AG04449 (cell line): ENCODE data around the gene PRLR.

Experiments used
- CTCF ChIA-PET: fragments of 350-600 bp; formaldehyde crosslinking; extraction: SDS; loops from one replicate; lab custom pipeline; 2021; ENCODE audit warnings: antibody characterized with exemption; lab: Yijun Ruan, JAX
- POLR2A ChIA-PET: fragments of 400-600, 350-600 bp; formaldehyde crosslinking; extraction: SDS; loops from one replicate; lab custom pipeline; 2020; ENCODE audit warnings: antibody characterized with exemption, inconsistent platforms; lab: Yijun Ruan, JAX
- DNase-seq: peaks from one replicate; pipeline ENCODE4 v3.0.0-alpha.2; 2010; ENCODE audit warnings: low read depth, low spot score
- H3K4me3 ChIP-seq: 2 replicates; pipeline ENCODE4 v1.5.1; 2011; ENCODE audit warnings: low read depth, mild to moderate bottlenecking, control low read depth, low read length
- TF ChIP-seq, protein P1 (sequence below): IDR thresholded peaks from one replicate; pipeline ENCODE4 v1.5.1; 2011; ENCODE audit warnings: mild to moderate bottlenecking, moderate library complexity, low read length, control low read depth, inconsistent platforms; ENCODE audit not compliant: insufficient read depth; ENCODE audit errors: missing control alignments

PRLR gene

DNA sequence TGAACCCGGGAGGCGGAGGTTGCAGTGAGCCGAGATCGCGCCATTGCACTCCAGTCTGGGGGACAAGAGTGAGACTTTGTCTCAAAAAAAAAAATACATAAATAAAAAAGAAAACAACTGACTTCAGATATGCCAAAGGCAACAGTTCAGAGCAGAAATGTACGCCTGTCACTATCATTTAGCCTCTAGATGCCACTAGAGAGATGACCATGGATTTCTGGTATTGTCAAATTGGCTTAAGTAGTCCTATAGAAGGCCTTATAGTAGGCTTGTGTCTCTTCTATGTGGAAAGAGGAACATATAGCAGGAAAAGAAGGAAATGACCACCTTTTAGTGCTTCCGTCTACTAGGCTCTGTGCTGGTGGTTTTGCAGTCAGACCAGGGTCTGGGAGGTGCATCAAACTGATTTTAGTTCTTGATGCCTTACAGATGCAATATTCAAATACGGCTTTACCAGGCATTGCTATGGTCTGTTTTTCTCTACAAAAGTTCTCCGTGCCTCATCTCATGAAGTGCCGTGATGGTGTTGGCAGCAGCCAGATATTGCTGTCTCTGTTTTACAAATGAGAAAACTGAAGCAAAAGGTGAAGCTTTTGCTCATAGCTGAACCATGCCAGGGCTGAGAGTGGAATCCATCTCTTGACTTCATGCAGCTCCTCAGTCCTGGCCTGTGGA is 199.7 kb downstream of the PRLR start:
- ChIA-PET POLR2A (no interaction called here), CTCF (interaction anchor here (1.0 to 1.4 kb wide), 2 partner anchors 15 to 54 kb away, joined by 3 to 5 read pairs; no protein-coding TSS in a partner anchor)
- TF ChIP-seq, protein P1, sequence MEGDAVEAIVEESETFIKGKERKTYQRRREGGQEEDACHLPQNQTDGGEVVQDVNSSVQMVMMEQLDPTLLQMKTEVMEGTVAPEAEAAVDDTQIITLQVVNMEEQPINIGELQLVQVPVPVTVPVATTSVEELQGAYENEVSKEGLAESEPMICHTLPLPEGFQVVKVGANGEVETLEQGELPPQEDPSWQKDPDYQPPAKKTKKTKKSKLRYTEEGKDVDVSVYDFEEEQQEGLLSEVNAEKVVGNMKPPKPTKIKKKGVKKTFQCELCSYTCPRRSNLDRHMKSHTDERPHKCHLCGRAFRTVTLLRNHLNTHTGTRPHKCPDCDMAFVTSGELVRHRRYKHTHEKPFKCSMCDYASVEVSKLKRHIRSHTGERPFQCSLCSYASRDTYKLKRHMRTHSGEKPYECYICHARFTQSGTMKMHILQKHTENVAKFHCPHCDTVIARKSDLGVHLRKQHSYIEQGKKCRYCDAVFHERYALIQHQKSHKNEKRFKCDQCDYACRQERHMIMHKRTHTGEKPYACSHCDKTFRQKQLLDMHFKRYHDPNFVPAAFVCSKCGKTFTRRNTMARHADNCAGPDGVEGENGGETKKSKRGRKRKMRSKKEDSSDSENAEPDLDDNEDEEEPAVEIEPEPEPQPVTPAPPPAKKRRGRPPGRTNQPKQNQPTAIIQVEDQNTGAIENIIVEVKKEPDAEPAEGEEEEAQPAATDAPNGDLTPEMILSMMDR = no peak
- DNase-seq = no peak
- H3K4me3 ChIP-seq = no peak overlapping the region

- CTCF ChIA-PET = interaction anchor here (1.2 to 2.4 kb wide), 2 partner anchors 12 to 26 kb away, joined by 4 to 10 read pairs; no protein-coding TSS in a partner anchor
- no peak for DNase-seq
- POLR2A ChIA-PET = no interaction called here
- TF ChIP-seq, protein P1 = no peak
- H3K4me3 ChIP-seq = no peak overlapping the region
These were observed 201.0 kb downstream of the PRLR start for GRCh38 chr5:35029333-35029732.

DNA sequence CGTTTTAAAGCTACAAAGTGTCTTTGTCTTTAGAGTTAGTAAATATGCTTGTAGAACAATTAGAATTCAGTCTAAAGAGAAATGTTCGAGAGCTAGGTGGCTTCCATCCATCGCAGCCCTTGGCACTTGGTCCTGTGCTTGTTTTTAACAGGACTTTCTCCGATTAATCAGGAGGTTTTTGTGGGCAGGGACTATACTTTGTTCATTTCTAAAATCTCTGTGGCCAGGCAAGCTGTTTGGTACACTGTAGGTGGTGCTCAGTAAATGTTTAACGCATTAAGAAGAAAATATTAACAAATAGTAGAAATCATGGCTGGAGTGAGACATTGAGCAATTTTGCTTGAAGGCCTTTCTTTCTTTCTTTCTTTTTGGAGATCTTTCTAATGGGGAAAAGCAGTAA is 203.3 kb downstream of the PRLR start:
- DNase-seq = no peak
- TF ChIP-seq, protein P1 = no peak
- ChIA-PET CTCF (interaction anchor here (1.0 to 2.0 kb wide), 2 partner anchors 20 to 24 kb away, joined by 3 to 6 read pairs; partner anchors contain the start of gene AGXT2), POLR2A (no interaction called here)
- no peak overlapping the region for H3K4me3 ChIP-seq

DNA sequence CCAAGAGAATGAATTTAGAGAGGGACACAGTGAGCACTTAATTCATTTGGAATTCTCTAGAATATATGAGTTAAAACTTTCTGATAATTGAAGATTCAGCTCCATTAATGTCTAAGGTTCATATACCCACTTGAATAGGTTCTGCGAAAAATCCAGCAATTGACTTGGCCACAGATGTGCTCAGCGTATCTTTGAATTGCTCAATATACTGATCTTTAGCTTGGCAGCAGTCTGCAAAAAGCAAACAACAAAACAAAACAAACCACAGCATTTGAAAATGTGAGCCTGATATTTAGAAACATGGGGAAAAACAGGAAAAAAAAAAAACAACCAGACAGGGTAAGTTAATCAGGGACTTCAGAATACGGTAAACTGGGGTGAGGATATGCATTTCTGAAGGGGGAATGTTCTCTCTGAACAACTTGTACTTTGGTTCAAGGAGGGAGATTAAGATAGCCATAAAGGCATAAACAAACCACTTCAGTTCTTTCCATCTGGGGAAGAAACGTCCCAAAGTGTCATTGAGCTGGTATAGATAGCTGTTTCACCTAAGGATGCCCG is 203.9 kb downstream of the PRLR start:
- TF ChIP-seq, protein P1 = no peak
- H3K4me3 ChIP-seq = no peak overlapping the region
- no peak for DNase-seq
- ChIA-PET CTCF (interaction anchor here (2.0 kb wide), 1 partner anchor 23 kb away, joined by 6 read pairs; no protein-coding TSS in a partner anchor), POLR2A (no interaction called here)

DNA sequence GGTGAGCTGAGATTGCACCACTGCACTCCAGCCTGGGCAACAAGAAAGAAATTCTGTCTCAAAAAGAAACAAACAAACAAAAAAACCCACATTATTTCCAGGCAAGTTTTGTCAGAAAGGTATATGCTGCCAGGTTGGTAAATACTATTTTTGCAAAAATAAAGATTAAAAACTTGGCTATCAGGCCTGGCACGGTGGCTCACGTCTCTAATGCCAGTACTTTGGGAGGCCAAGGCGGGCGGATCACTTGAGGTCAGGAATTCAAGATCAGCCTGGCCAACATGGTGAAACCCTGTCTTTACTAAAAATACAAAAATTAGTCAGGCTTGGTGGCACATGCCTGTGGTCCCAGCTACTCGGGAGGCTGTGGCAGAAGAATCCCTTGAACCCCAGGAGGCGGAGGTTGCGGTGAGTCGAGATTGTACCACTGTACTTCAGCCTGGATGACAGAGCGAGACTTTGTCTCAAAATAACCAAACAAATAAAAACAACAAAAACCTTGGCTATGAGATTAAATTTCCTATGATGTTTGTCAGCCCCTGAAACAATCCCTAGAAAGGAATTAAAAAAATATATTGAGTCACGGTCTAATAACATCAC is 205.3 kb downstream of the PRLR start:
- ChIA-PET POLR2A (no interaction called here), CTCF (interaction anchor here (1.8 kb wide), 1 partner anchor 23 kb away, joined by 5 read pairs; no protein-coding TSS in a partner anchor)
- TF ChIP-seq, protein P1 = no peak
- no peak for DNase-seq
- no peak overlapping the region for H3K4me3 ChIP-seq
